ENCODE results near the gene RHCG.

The RHCG gene

GRCh38 chr15:89496155-89497098 is at the start of gene RHCG:
TSS of gene RHCG (minus strand) at chr15:89496583. CDS start at chr15:89496544, 39 bp downstream.
- DNase-seq, result peak; percentile 54 to 78

- DNase-seq, result no peak
These were observed 47.0 kb upstream of the RHCG start for GRCh38 chr15:89543389-89543788.

- DNase-seq, result no peak
These were observed 46.0 kb upstream of the RHCG start for GRCh38 chr15:89542369-89542768.

- DNase-seq, result no peak
These were observed 42.6 kb upstream of the RHCG start for GRCh38 chr15:89539027-89539426.

- no peak for DNase-seq
These were observed 37.6 kb upstream of the RHCG start for GRCh38 chr15:89533861-89534544.

- no peak for DNase-seq
These were observed 35.6 kb upstream of the RHCG start for GRCh38 chr15:89531796-89532537.

GRCh38 chr15:89530976-89531375 is 34.6 kb upstream of the RHCG start:
- no peak for DNase-seq

- DNase-seq, result no peak
These were observed 32.5 kb upstream of the RHCG start for GRCh38 chr15:89528757-89529352.

- DNase-seq, result no peak
These were observed 30.4 kb upstream of the RHCG start for GRCh38 chr15:89526601-89527441.

- no peak for DNase-seq
These were observed 29.8 kb upstream of the RHCG start for GRCh38 chr15:89526181-89526580.

- no peak for DNase-seq
These were observed 27.8 kb upstream of the RHCG start for GRCh38 chr15:89524184-89524583.

- no peak for DNase-seq
These were observed 26.7 kb upstream of the RHCG start for GRCh38 chr15:89523101-89523500.

- DNase-seq, result no peak
These were observed 25.2 kb upstream of the RHCG start for GRCh38 chr15:89521605-89522004.

- no peak for DNase-seq
These were observed 19.1 kb upstream of the RHCG start for GRCh38 chr15:89515477-89515876.

- peak; percentile 8 to 19 for DNase-seq
These were observed 18.4 kb upstream of the RHCG start for GRCh38 chr15:89514596-89515406.

- no peak for DNase-seq
These were observed 17.8 kb upstream of the RHCG start for GRCh38 chr15:89514186-89514585.

- DNase-seq, result no peak
These were observed 16.9 kb upstream of the RHCG start for GRCh38 chr15:89513284-89513683.

- DNase-seq, result no peak
These were observed 16.2 kb upstream of the RHCG start for GRCh38 chr15:89512631-89513030.

GRCh38 chr15:89506026-89506686 is 9.8 kb upstream of the RHCG start:
- DNase-seq, result no peak

- DNase-seq, result no peak
These were observed 7.8 kb upstream of the RHCG start for GRCh38 chr15:89504166-89504565.

Measured in inflammatory macrophage treated with lipopolysaccharide for 1 hour (primary cell).